Panc1 (cell line): ENCODE data around the gene PRDM2. TPM values are rescaled to one million over a fixed set of nuclear protein-coding genes. Genes with fewer than 3 reads are reported as not detected.

Experiments used
- ATAC-seq: fragments of 200-7000 bp; cut with Tn5 transposase; 2 replicates; pipeline ENCODE4 v1.9.1; 2020; ENCODE audit warnings: mild to moderate bottlenecking, moderate library complexity
- BruUV-seq: library from RNA; stranded (reverse); fragments of 400-500 nt; replicated peaks from 2 replicates; lab custom pipeline; 2021; lab: Mats Ljungman, UMichigan
- CTCF ChIA-PET: fragments of 300-600 bp; sonication (Branson Sonifier 250); formaldehyde crosslinking; loops from one replicate; lab custom pipeline; 2022; ENCODE audit warnings: antibody characterized with exemption; lab: Charles Lee
- POLR2A ChIA-PET: fragments of 300-600 bp; sonication (Branson Sonifier 250); formaldehyde crosslinking; loops from one replicate; lab custom pipeline; 2022; ENCODE audit warnings: antibody characterized with exemption; lab: Charles Lee
- DNase-seq: peaks from one replicate; pipeline ENCODE4 v3.0.0-alpha.2; 2010; ENCODE audit warnings: low read depth, low spot score
- H3K27ac ChIP-seq: 2 replicates; pipeline ENCODE4 v1.5.1; 2011; ENCODE audit warnings: mild to moderate bottlenecking, low read length, inconsistent platforms
- H3K27me3 ChIP-seq: fragments of 200-500 bp; sonication (Bioruptor generic); 2 replicates; pipeline ENCODE4 v1.6.0; 2014; ENCODE audit warnings: low read length, inconsistent platforms; ENCODE audit not compliant: control insufficient read depth, insufficient read depth
- H3K36me3 ChIP-seq: fragments of 200-500 bp; sonication (Bioruptor generic); 2 replicates; pipeline ENCODE4 v1.5.1; 2014; ENCODE audit warnings: inconsistent platforms, mild to moderate bottlenecking, low read length, moderate library complexity; ENCODE audit not compliant: control insufficient read depth, insufficient read depth
- H3K4me1 ChIP-seq: 2 replicates; pipeline ENCODE4 v1.5.1; 2011; ENCODE audit warnings: inconsistent platforms, mild to moderate bottlenecking, low read length, moderate library complexity; ENCODE audit not compliant: control insufficient read depth, insufficient read depth
- H3K4me3 ChIP-seq, 2 experiments: 2 replicates each; pipeline ENCODE4 v1.5.1; 2011 to 2012; ENCODE audit warnings: low read depth in 2 of 2, low read length in 2 of 2, mild to moderate bottlenecking in 2 of 2, inconsistent platforms in 1 of 2, moderate library complexity in 1 of 2
- H3K9me3 ChIP-seq: fragments of 200-500 bp; sonication (Bioruptor generic); 2 replicates; pipeline ENCODE4 v1.5.1; 2014; ENCODE audit warnings: low read depth, mild to moderate bottlenecking, inconsistent platforms, low read length, moderate library complexity; ENCODE audit not compliant: control insufficient read depth, insufficient read depth
- CTCF ChIP-seq: fragments of 450-650 bp; IDR thresholded peaks from 2 replicates; pipeline ENCODE4 v1.5.1; 2017; ENCODE audit warnings: mild to moderate bottlenecking
- POLR2AphosphoS5 ChIP-seq: IDR thresholded peaks from 2 replicates; pipeline ENCODE4 v1.6.1; 2012; ENCODE audit warnings: mild to moderate bottlenecking, low read depth, low read length, moderate library complexity
- REST ChIP-seq, 2 experiments: IDR thresholded peaks; 2 replicates each; pipeline ENCODE4 v1.6.1; 2011 to 2012; ENCODE audit warnings: low read depth in 2 of 2, control low read depth in 1 of 2, low read length in 1 of 2, mild to moderate bottlenecking in 1 of 2, moderate library complexity in 1 of 2; ENCODE audit not compliant: insufficient read depth in 1 of 2
- SIN3A ChIP-seq: IDR thresholded peaks from 2 replicates; pipeline ENCODE4 v1.6.1; 2012; ENCODE audit warnings: low read depth, mild to moderate bottlenecking, low read length, moderate library complexity, borderline replicate concordance; ENCODE audit not compliant: insufficient read depth
- TCF7L2 ChIP-seq: IDR thresholded peaks from 2 replicates; pipeline ENCODE4 v1.6.1; 2011; ENCODE audit warnings: mild to moderate bottlenecking, low read depth, low read length, inconsistent platforms
- in situ Hi-C: cut with HindIII; loops from 2 replicates; pipeline ENCODE4 v1.10.0; 2016; ENCODE audit warnings: low sequenced_read_pairs, low pct_unique_long_range_greater_than_20kb
- intact Hi-C: fragments of 100-400 bp; cut with micrococcal nuclease; formaldehyde crosslinking; loops from one replicate; pipeline ENCODE4 v1.10.0; 2022; ENCODE audit not compliant: unreplicated experiment
- total RNA-seq: library from RNA; stranded (reverse); gene quantifications from one replicate; pipeline ENCODE4 v1.2.1, GENCODE V29; 2021; ENCODE audit not compliant: unreplicated experiment

The PRDM2 gene
- total RNA-seq, 1 experiment from 2014 or later, result 40.3 TPM

- H3K4me1 ChIP-seq, result no peaks in the 10 kb centered on the region
- ChIA-PET CTCF (no interaction called here), POLR2A (no interaction called here)
- H3K27ac ChIP-seq, result no peak overlapping the region
- H3K4me3 ChIP-seq, result no peak overlapping the region
- peaks cover 12% of the 10 kb centered on the region; the same call in 1 of the 2 replicates for H3K36me3 ChIP-seq
- no peaks in the 10 kb centered on the region for H3K9me3 ChIP-seq
- H3K27me3 ChIP-seq, result no peaks in the 10 kb centered on the region
- BruUV-seq, result no TSS peak
- ATAC-seq (no peak), DNase-seq (no peak)
- no peak for TF ChIP-seq CTCF
- no peak for TF ChIP-seq TCF7L2
- no peak for TF ChIP-seq POLR2AphosphoS5
- no peak for TF ChIP-seq REST (IDR thresholded peaks at IDR 0.05; ENCODE audit: insufficient read depth in 1 of 2, low read depth in 2 of 2, low read length in 1 of 2)
- no peak for TF ChIP-seq SIN3A
- intact Hi-C loops, result no loop called here
- in situ Hi-C loops, result no loop called here
Measured at GRCh38 chr1:13784971-13785370, 85.0 kb downstream of the PRDM2 start.

GRCh38 chr1:13786541-13786940 is 86.6 kb downstream of the PRDM2 start:
- no peak overlapping the region for H3K27ac ChIP-seq
- peaks cover 11% of the 10 kb centered on the region; the same call in 1 of the 2 replicates for H3K36me3 ChIP-seq
- ChIA-PET POLR2A (no interaction called here), CTCF (no interaction called here)
- TF ChIP-seq REST (IDR thresholded peaks at IDR 0.05; ENCODE audit: insufficient read depth in 1 of 2, low read depth in 2 of 2, low read length in 1 of 2), result no peak
- no peak for TF ChIP-seq CTCF
- no peak for TF ChIP-seq POLR2AphosphoS5
- no peak for TF ChIP-seq SIN3A
- TF ChIP-seq TCF7L2, result no peak
- ATAC-seq (no peak), DNase-seq (no peak)
- no peak overlapping the region for H3K4me3 ChIP-seq
- H3K9me3 ChIP-seq, result no peaks in the 10 kb centered on the region
- no peaks in the 10 kb centered on the region for H3K4me1 ChIP-seq
- no peaks in the 10 kb centered on the region for H3K27me3 ChIP-seq
- intact Hi-C loops, result no loop called here
- TSS peak; percentile 7 for BruUV-seq
- in situ Hi-C loops, result no loop called here
